K562 (cell line): ENCODE measurements around the gene PCARE. TPM values are rescaled to one million over a fixed set of nuclear protein-coding genes. Genes with fewer than 3 reads are reported as not detected.

Experiments
- ATAC-seq: fragments of 200-7000 bp; cut with Tn5 transposase; 3 replicates; pipeline ENCODE4 v1.9.1; 2020; ENCODE audit warnings: moderate library complexity
- BruUV-seq: library from RNA; stranded (reverse); fragments of 400-500 nt; replicated peaks from 2 replicates; lab custom pipeline; 2021; lab: Mats Ljungman, UMichigan
- CTCF ChIA-PET: fragments of 300-600 bp; formaldehyde crosslinking; extraction: SDS; loops from one replicate; lab custom pipeline; 2021; ENCODE audit warnings: low intra/inter-chr PET ratio; lab: Yijun Ruan, JAX
- POLR2A ChIA-PET: fragments of 300-600, 350-650 bp; sonication (Branson Sonifier 250); formaldehyde crosslinking; extraction: SDS; loops from one replicate; lab custom pipeline; 2021; ENCODE audit warnings: antibody characterized with exemption, inconsistent platforms; lab: Yijun Ruan, JAX
- DNase-seq, 4 experiments: peaks; one replicate each; pipeline versions ENCODE4 v3.0.0 to v3.0.0-alpha.2; 2011 to 2018; ENCODE audit warnings: low spot score in 3 of 4, mixed read lengths in 3 of 4; ENCODE audit errors: extremely low read depth in 1 of 4
- FAIRE-seq: peaks from 2 replicates; lab custom pipeline; 2011; peaks lifted over from hg19 to GRCh38; lab: Jason Lieb, UNC
- H2AFZ ChIP-seq: 2 replicates; pipeline ENCODE4 v1.6.0; 2011; ENCODE audit warnings: low read depth, low read length, control low read depth, inconsistent platforms
- H3K27ac ChIP-seq: fragments of 200-600 bp; 3 replicates; pipeline ENCODE4 v1.8.0; 2011; ENCODE audit warnings: low read depth, mild to moderate bottlenecking, control low read depth, inconsistent platforms, low read length, moderate library complexity, mixed read lengths; ENCODE audit errors: extremely low read depth
- H3K27me3 ChIP-seq, 2 experiments: fragments of 300-600 bp in 1 of 2; 2 replicates in 1 of 2; 3 replicates in 1 of 2; pipeline versions ENCODE4 v1.6.0 to v1.8.0; 2011; ENCODE audit warnings: inconsistent platforms in 2 of 2, low read length in 2 of 2, mild to moderate bottlenecking in 1 of 2, mixed read lengths in 1 of 2, moderate library complexity in 1 of 2; ENCODE audit not compliant: control insufficient read depth in 2 of 2, insufficient read depth in 2 of 2
- H3K36me3 ChIP-seq: fragments of 300-600 bp; 3 replicates; pipeline ENCODE4 v1.8.0; 2011; ENCODE audit warnings: mild to moderate bottlenecking, low read length, inconsistent platforms; ENCODE audit not compliant: control insufficient read depth, insufficient read depth
- H3K4me1 ChIP-seq, 2 experiments: fragments of 200-600 bp in 1 of 2; replicated peaks in 1 of 2; 2 replicates in 1 of 2; 3 replicates in 1 of 2; pipeline versions ENCODE4 v1.5.1 to v1.8.0; 2011; ENCODE audit warnings: inconsistent platforms in 2 of 2, low read length in 2 of 2, mild to moderate bottlenecking in 1 of 2, mixed read lengths in 1 of 2, moderate library complexity in 1 of 2; ENCODE audit not compliant: control insufficient read depth in 2 of 2, insufficient read depth in 2 of 2
- H3K4me2 ChIP-seq: 2 replicates; pipeline ENCODE4 v1.6.1; 2011; ENCODE audit warnings: low read length, control low read depth, inconsistent platforms, mixed read lengths; ENCODE audit not compliant: insufficient read depth
- H3K4me3 ChIP-seq: fragments of 200-600 bp; sonication (generic), shearing (Covaris generic); 2 replicates; pipeline ENCODE4 v1.5.1; 2016; ENCODE audit warnings: control low read depth, inconsistent platforms
- H3K79me2 ChIP-seq: fragments of 200-600 bp; 3 replicates; pipeline ENCODE4 v1.8.0; 2011; ENCODE audit warnings: low read length, inconsistent platforms; ENCODE audit not compliant: control insufficient read depth, insufficient read depth
- H3K9ac ChIP-seq, 2 experiments: 2 replicates each; pipeline versions ENCODE4 v1.6.0 to v1.6.1; 2011; ENCODE audit warnings: low read depth in 2 of 2, low read length in 2 of 2, control low read depth in 1 of 2, inconsistent platforms in 1 of 2, mild to moderate bottlenecking in 1 of 2, mixed read lengths in 1 of 2; ENCODE audit not compliant: insufficient read depth in 1 of 2
- H3K9me1 ChIP-seq: one replicate; pipeline ENCODE4 v1.6.0; 2011; ENCODE audit warnings: inconsistent platforms, mild to moderate bottlenecking, low read length, moderate library complexity; ENCODE audit not compliant: control insufficient read depth, insufficient read depth
- H3K9me3 ChIP-seq: replicated peaks from 2 replicates; pipeline ENCODE4 v1.5.1; 2011; ENCODE audit warnings: low read depth, low read length, inconsistent platforms; ENCODE audit not compliant: control insufficient read depth, insufficient read depth
- H4K20me1 ChIP-seq: replicated peaks from 2 replicates; pipeline ENCODE4 v1.6.1; 2011; ENCODE audit warnings: low read length, inconsistent platforms, mixed read lengths; ENCODE audit not compliant: control insufficient read depth, insufficient read depth
- CBX1 ChIP-seq: sonication (generic); IDR thresholded peaks from 2 replicates; pipeline ENCODE4 v1.6.1; 2016; ENCODE audit warnings: antibody characterized with exemption, low read depth, mild to moderate bottlenecking
- CEBPB ChIP-seq: fragments of 450-650 bp; IDR thresholded peaks from 2 replicates; pipeline ENCODE4 v1.6.1; 2016; ENCODE audit warnings: missing genetic modification characterization, missing compliant biosample characterization
- CXXC5 ChIP-seq: fragments of 250-450 bp; sonication (Bioruptor Pico); IDR thresholded peaks from 2 replicates; pipeline ENCODE4 v1.8.0; 2022; ENCODE audit warnings: inconsistent platforms, mild to moderate bottlenecking, moderate library complexity
- DEAF1 ChIP-seq: fragments of 450-650 bp; formaldehyde crosslinking; IDR thresholded peaks from 2 replicates; pipeline ENCODE4 v1.4.0; 2020; ENCODE audit warnings: mild to moderate bottlenecking, moderate library complexity
- HOMEZ ChIP-seq: fragments of 250-450 bp; sonication (Bioruptor Pico); IDR thresholded peaks from 2 replicates; pipeline ENCODE4 v1.4.0; 2020; ENCODE audit warnings: mild to moderate bottlenecking, moderate library complexity
- JUNB ChIP-seq: fragments of 450-650 bp; formaldehyde crosslinking; conservative IDR thresholded peaks from 2 replicates; pipeline ENCODE4 v1.4.0; 2020; ENCODE audit warnings: mild to moderate bottlenecking
- NCOA4 ChIP-seq: fragments of 450-650 bp; IDR thresholded peaks from 2 replicates; pipeline ENCODE4 v1.6.1; 2018; ENCODE audit warnings: mild to moderate bottlenecking; ENCODE audit not compliant: partially characterized antibody
- POLR2AphosphoS5 ChIP-seq: IDR thresholded peaks from 2 replicates; pipeline ENCODE4 v1.6.1; 2011; ENCODE audit warnings: mild to moderate bottlenecking, low read depth, low read length, moderate library complexity; ENCODE audit not compliant: control insufficient read depth, insufficient read depth
- POLR3A ChIP-seq: IDR thresholded peaks from 2 replicates; pipeline ENCODE4 v1.6.1; 2011; ENCODE audit warnings: borderline replicate concordance, mild to moderate bottlenecking, moderate library complexity; ENCODE audit not compliant: insufficient read length, insufficient read depth; ENCODE audit errors: extremely low read depth
- RBM17 ChIP-seq: fragments of 200-400 bp; formaldehyde crosslinking; IDR thresholded peaks from 2 replicates; pipeline ENCODE4 v1.6.1; 2017; ENCODE audit warnings: low read depth, mild to moderate bottlenecking, low read length, borderline replicate concordance
- ZNF134 ChIP-seq: fragments of 250-450 bp; sonication (Bioruptor Pico); conservative IDR thresholded peaks from 2 replicates; pipeline ENCODE4 v1.4.0; 2020
- ZNF224 ChIP-seq: sonication (generic); formaldehyde crosslinking; IDR thresholded peaks from 2 replicates; pipeline ENCODE4 v1.8.0; 2022; ENCODE audit warnings: mild to moderate bottlenecking, missing genetic modification reagents
- ZNF699 ChIP-seq: fragments of 250-450 bp; sonication (Bioruptor Pico); IDR thresholded peaks from 2 replicates; pipeline ENCODE4 v1.8.0; 2021; ENCODE audit warnings: mild to moderate bottlenecking, moderate library complexity; ENCODE audit not compliant: insufficient replicate concordance
- ZNF766 ChIP-seq: fragments of 200-800 bp; sonication (Bioruptor generic); conservative IDR thresholded peaks from 2 replicates; pipeline ENCODE4 v1.6.1; 2016; ENCODE audit warnings: missing genetic modification characterization, missing compliant biosample characterization
- WGBS: fragments of 100-300 bp; shearing (Covaris generic); methylation state at CpG from one replicate; pipeline ENCODE4 v1.1.6; 2016; ENCODE audit warnings: low coverage, mixed read lengths; ENCODE audit not compliant: insufficient coverage; ENCODE audit errors: missing lambda C conversion rate; 5-methylcytosine and 5-hydroxymethylcytosine counted together
- in situ Hi-C: fragments of 300-500 bp; cut with MboI; formaldehyde crosslinking; loops from 4 replicates; pipeline ENCODE4 v1.15.0; 2018; ENCODE audit warnings: inconsistent platforms, mixed read lengths
- intact Hi-C: fragments of 100-400 bp; cut with micrococcal nuclease; formaldehyde crosslinking; loops from 2 replicates; pipeline ENCODE4 v1.14.2; 2022
- polyA plus RNA-seq, 8 experiments: library from polyadenylated mRNA; depleted of rRNA in 4 of 8; stranded (reverse) in 5 of 8; unstranded in 3 of 8; fragments of >200 nt; fragmentation: Nextera tagmentation in 2 of 8; fragmentation: Illumina TruSeq in 1 of 8; extraction: Ambion mirVana in 2 of 8; extraction: Trizol in 1 of 8; gene quantifications; 2 replicates each; pipeline versions ENCODE4 v1.2.1 to v1.2.3, GENCODE V29; 2011 to 2014; ENCODE audit warnings: inconsistent platforms in 1 of 8, missing spikeins in 1 of 8
- total RNA-seq, 7 experiments: library from RNA; depleted of rRNA in 6 of 7; stranded (reverse); fragments of >200 nt in 6 of 7; fragmentation: Illumina TruSeq in 2 of 7; extraction: Trizol in 2 of 7; gene quantifications; 2 replicates each; pipeline versions ENCODE4 v1.2.1 to v1.2.3, GENCODE V29; 2011 to 2021; ENCODE audit warnings: low replicate concordance in 1 of 7

Gene PCARE
- total and polyA plus RNA-seq, 9 of the 15 experiments (the other 6 are each of a cell fraction or from before 2014, with no cell fraction given), result not detected

- Histone ChIP-seq H3K9me3 (no peaks in the 10 kb centered on the region), H3K9me1 (peaks cover 2% of the 10 kb centered on the region), H3K4me3 (no peak overlapping the region), H3K27ac (no peak overlapping the region), H3K79me2 (no peaks in the 10 kb centered on the region), H4K20me1 (no peaks in the 10 kb centered on the region), H3K27me3 (peaks cover 24 to 64% of the 10 kb centered on the region in 2 experiments; a peak in 4 of 5 replicates), H3K36me3 (no peaks in the 10 kb centered on the region), H3K9ac (no peak overlapping the region), H3K4me2 (no peak overlapping the region), H3K4me1 (no peaks in the 10 kb centered on the region), H2AFZ (no peak overlapping the region)
- intact Hi-C loops (no loop called here), in situ Hi-C loops (no loop called here)
- no peak for DNase-seq
- CTCF ChIA-PET, result no interaction called here
- BruUV-seq, result no TSS peak
- WGBS, result 0% methylated on average over 10 of the region's 10 CpGs
- POLR2A ChIA-PET, result no interaction called here
- TF ChIP-seq POLR2AphosphoS5, result no peak
- TF ChIP-seq CEBPB (tag), result no peak
- TF ChIP-seq JUNB (CRISPR knock-in tag), result no peak
- no peak for TF ChIP-seq DEAF1 (CRISPR knock-in tag)
- TF ChIP-seq ZNF224 (CRISPR knock-in tag), result no peak
- TF ChIP-seq RBM17, result no peak
- TF ChIP-seq NCOA4, result no peak
- no peak for TF ChIP-seq CBX1
- no peak for TF ChIP-seq CXXC5 (CRISPR knock-in tag)
- no peak for TF ChIP-seq POLR3A
- TF ChIP-seq ZNF134 (CRISPR knock-in tag), result no peak
- no peak for TF ChIP-seq ZNF766 (CRISPR knock-in tag)
- no peak for TF ChIP-seq ZNF699 (CRISPR knock-in tag)
- no peak for TF ChIP-seq HOMEZ (CRISPR knock-in tag)
- no peak for FAIRE-seq
- no peak for ATAC-seq
Observed at GRCh38 chr2:29065068-29065811, 9.1 kb downstream of the PCARE start.
